ENCODE results near the gene KRTAP12-2.

GRCh38 chr21:44677881-44678280 is 11.2 kb upstream of the KRTAP12-2 start:
- no peak for TF ChIP-seq CTCF (conservative IDR thresholded peaks at IDR 0.05 in 1 of 2, IDR thresholded peaks at IDR 0.05 in 1 of 2; ENCODE audit: extremely low read depth in 1 of 2, insufficient read depth in 1 of 2, low read depth in 1 of 2, low read length in 2 of 2)
- TF ChIP-seq EZH2 (IDR thresholded peaks at IDR 0.05; ENCODE audit: borderline replicate concordance, low read length): no peak

Data from mammary epithelial cell (primary cell).